COLO829 (cell line): ENCODE measurements around the gene MYH1.

Experiments used
- DNase-seq: peaks from one replicate; pipeline ENCODE4 v3.0.0; 2012; ENCODE audit warnings: low spot score

MYH1 gene

DNA sequence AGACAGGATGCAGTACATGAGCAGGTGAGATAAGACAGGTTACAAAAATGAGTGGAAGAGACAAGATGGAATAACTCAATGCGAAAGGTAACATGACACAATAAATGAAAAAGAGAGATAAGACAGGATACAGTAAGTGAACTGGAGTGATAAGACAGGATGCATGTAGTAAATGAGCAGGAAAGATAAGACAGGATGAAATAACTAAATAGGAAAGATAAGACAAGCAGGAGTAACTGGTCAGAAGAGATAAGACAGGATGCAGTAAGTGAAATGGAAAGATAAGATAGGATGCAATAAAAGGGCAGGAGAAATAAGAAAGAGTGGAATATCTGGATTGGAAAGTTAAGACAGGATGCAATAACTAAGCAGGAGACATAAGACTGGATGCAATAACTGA, 40.6 kb downstream of the MYH1 start:
- no peak for DNase-seq

DNA sequence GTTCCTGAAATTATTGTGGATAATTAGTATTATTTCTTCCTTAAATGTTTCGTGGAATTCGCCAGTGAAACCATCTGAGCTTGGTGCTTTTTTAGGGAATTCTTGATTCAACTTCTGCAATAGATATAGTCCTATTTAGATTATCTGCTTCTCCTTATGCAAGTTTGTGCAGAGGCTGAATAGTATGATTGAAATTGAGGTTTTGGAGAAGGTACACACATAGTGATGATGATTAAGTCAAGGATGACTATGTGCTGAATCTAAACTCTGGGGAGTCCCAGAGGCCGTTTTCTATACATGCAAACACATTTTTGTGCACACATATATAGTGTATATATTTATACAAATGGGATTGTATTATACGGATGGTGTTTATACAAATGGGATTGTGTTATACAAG, 43.8 kb downstream of the MYH1 start:
- no peak for DNase-seq

DNA sequence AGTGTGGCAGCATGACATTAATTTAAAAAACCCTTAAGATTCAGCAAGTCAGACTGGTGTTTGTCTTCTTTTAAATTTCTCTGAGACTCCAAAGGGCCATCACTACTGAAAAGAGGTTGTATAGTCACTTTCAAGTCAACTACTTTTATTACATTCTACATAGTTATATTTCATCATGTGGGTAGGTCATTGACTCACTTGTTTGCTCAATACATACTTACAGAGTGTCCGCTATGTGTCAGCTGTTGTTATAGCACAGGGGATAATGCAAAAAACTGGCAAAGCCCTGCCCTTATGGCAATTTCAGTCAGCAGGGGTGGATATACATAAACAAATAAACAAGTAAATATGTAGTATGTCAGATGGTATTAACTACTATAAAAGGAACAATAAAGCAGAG, 46.5 kb downstream of the MYH1 start:
- no peak for DNase-seq

DNA sequence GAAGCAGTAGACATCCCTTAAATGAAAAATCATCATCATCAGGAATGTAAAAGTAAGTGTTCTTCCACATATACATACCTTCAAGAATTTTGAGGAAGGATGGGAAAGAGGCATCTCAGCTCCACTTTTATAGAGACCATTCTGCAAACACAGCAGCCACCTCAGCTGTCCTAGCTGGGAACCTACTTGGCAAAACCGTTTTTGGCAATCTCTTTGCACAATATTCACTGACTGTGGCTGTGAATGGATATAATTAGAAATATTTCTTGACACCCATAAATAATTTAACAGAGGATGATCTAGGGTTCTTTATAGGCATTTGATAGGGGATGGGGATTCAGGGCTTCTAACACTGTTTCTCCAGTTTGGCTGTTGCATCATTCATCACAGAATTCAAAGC, 48.9 kb downstream of the MYH1 start, which contains the start of gene MYH4:
MYH4 (minus strand) TSS at position 101 of the 400 bp plus-strand sequence. CDS start 2,814 bp downstream, outside the sequence.
- DNase-seq, result no peak

DNA sequence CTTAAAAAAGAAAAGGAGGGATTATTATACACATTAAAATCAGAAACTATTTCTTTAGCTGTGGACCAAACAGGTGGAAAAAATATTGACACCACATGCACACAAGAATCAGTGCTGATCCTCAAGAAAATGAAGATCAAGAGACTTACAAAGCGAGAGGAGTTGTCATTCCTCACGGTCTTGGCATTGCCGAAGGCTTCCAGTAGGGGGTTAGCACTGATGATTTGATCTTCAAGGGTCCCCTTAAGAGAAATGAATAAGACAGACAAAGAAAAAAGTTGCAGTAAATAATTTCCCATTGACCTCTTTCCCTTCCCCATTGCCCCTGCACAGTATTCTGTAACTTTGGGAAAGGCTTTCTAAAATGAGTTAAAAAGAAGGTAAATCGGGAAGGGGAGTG, 54.9 kb downstream of the MYH1 start:
- no peak for DNase-seq

DNA sequence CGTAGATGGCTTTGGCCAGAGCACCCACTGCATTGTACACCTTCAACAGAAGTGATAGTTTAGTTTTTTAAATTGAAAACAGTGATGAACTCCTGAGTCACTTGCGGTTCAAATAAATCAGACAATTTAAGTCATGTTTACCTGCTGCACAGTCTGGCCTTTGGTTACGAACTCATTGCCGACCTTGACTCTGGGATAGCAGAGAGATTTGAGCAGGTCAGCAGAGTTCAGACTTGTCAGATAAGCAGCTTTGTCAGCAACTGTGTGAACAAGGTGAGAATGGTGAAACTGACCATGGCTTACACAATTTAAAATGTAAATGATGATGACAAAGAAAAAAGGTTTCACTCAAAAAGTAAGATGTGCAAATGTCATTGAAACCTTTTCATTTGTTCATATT, 58.3 kb downstream of the MYH1 start:
- DNase-seq, result no peak

DNA sequence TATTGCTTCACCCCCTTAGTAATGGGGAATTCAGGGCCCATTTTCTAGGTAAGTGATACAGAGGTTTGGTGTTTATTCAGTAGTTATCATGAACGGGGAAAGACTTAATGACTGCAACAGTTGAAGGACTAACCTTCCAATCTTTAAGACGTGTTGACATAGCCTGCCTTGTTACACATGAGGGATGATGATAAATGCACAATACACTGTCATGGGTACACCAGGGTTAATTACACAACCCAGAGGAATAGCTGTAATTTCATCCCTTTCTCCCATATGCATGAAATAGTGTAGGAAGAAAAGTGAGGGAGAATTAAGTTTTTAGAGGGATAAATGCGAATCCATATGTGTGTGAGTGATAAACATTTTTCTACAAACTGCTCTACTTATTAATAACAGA, 59.6 kb downstream of the MYH1 start:
- no peak for DNase-seq

DNA sequence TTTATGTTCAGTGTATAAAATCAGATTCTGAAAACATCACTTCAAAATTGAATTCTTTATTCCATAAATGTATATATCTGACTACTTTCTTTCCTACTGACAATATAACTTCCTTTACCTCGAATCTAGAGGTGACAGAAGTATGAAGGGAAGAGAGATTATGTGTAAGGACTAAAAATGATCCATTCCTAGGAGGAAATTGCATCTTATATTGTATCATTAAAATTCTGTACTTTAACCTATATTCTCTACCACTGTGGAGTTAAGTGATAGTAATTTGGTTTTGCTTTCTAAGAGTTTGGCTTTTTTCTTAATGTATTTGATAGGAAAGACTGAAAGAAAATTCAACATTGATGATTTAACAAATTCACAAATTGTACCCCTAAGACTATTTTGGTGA, 60.4 kb downstream of the MYH1 start:
- no peak for DNase-seq

DNA sequence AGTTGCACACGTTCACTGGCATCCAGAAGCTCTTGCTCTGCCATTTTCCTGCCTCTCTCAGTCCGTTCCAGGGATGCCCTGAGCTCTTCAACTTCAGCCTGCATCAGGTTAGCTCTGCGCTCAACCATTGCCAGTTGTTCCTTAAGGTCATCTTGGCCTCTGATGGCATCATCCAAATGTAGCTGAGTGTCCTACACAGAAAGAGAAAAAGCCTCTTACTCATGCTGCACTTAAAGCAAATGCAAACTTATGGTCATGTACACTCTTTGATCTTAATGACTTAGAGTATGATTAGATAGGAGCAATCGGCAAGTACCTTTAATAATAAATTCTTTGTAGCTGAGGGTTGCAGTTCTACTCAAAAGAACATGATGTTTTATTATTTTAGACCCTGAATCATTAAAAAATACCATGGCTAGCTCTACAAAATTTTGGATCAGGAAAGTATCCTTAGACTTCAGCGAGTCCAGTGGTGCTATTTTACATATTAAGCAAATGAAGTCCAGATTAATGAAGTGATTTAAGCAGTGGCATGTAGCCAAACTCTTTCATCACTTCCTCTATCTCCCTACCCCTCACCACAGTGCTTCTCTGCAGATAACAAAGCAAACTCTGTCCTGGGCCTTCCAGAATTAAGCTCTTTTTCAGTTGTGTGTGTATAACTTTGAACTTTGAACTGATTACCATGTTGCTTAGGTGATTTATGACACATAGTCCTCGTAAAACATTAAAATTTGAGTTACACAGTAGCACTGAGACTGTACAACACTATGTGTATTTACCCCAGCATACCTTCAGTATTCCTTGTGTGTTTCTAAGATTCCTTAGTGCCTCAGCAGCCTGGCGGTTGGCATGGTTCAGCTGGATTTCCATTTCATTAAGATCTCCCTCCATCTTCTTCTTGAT, 71.1 kb downstream of the MYH1 start:
- peak; percentile 59 for DNase-seq
